Measurements from ENCODE around the gene ALDH3B1. TPM values are rescaled to one million over a fixed set of nuclear protein-coding genes. Genes with fewer than 3 reads are reported as not detected.

The ALDH3B1 gene
- polyA plus RNA-seq, 3 donors, result 79.8 to 89.1 (median 86.7) TPM

GRCh38 chr11:67999201-67999629, 10.9 kb upstream of the ALDH3B1 start:
- no peak overlapping the region for H3K4me3 Mint-ChIP-seq
- Histone ChIP-seq H3K79me2 (ENCODE audit: insufficient read depth, low read length) (peaks cover 63% of the 10 kb centered on the region), H3K9me3 (replicated peaks in 1 of 2; ENCODE audit: control insufficient read depth in 1 of 2, insufficient read depth in 1 of 2, low read length in 2 of 2) (no peaks in the 10 kb centered on the region), H3K9ac (ENCODE audit: insufficient read depth, low read length, poor library complexity, severe bottlenecking) (no peak overlapping the region), H3K4me3 (replicated peaks in 1 of 3; ENCODE audit: low read depth in 2 of 3, low read length in 3 of 3) (no peak overlapping the region), H3K36me3 (replicated peaks in 1 of 2; ENCODE audit: control insufficient read depth in 1 of 2, insufficient read depth in 2 of 2, low read length in 2 of 2) (peaks cover 46 to 63% of the 10 kb centered on the region in 2 donors), H2AFZ (ENCODE audit: insufficient read depth, low read depth, low read length, poor library complexity, severe bottlenecking) (no peak overlapping the region), H3K4me1 (ENCODE audit: control insufficient read depth in 1 of 2, insufficient read depth in 2 of 2, low read length in 2 of 2) (peaks cover 55 to 74% of the 10 kb centered on the region in 2 donors), H3K27ac (ENCODE audit: low read depth in 1 of 2, low read length in 2 of 2) (peak overlapping the region in 1 of 2 donors; percentile 41), H4K20me1 (ENCODE audit: insufficient read depth, low read length) (peaks cover 97% of the 10 kb centered on the region), H3K4me2 (replicated peaks; ENCODE audit: extremely low read depth, low read length, poor library complexity, severe bottlenecking) (no peak overlapping the region), H3K27me3 (ENCODE audit: control insufficient read depth in 2 of 2, insufficient read depth in 2 of 2, low read length in 2 of 2) (no peaks in the 10 kb centered on the region)
- TF ChIP-seq CTCF (IDR thresholded peaks at IDR 0.05), result no peak
- H3K36me3 Mint-ChIP-seq, result peaks cover 39 to 67% of the 10 kb centered on the region in 2 donors
- H3K27me3 Mint-ChIP-seq (ENCODE audit: low read depth in 3 of 3), result no peaks in the 10 kb centered on the region
- peaks cover 60% of the 10 kb centered on the region for H3K4me1 Mint-ChIP-seq
- H3K9me3 Mint-ChIP-seq, result peaks cover 0 to 3% (median 0%) of the 10 kb centered on the region in 7 donors
- DNase-seq, result no peak
- H3K27ac Mint-ChIP-seq, result peak overlapping the region in 2 of 7 donors; percentile 41 to 64
- 97% methylated on average over 9 of the region's 13 CpGs for WGBS (ENCODE audit: insufficient coverage)
- intact Hi-C loops (cut with micrococcal nuclease), result no loop called here

GRCh38 chr11:67999704-68000103, 10.4 kb upstream of the ALDH3B1 start:
- Histone ChIP-seq H3K9ac (ENCODE audit: insufficient read depth, low read length, poor library complexity, severe bottlenecking) (no peak overlapping the region), H3K4me2 (replicated peaks; ENCODE audit: extremely low read depth, low read length, poor library complexity, severe bottlenecking) (no peak overlapping the region), H3K36me3 (replicated peaks in 1 of 2; ENCODE audit: control insufficient read depth in 1 of 2, insufficient read depth in 2 of 2, low read length in 2 of 2) (peaks cover 41 to 58% of the 10 kb centered on the region in 2 donors), H3K27ac (ENCODE audit: low read depth in 1 of 2, low read length in 2 of 2) (peak overlapping the region in 1 of 2 donors; percentile 41), H2AFZ (ENCODE audit: insufficient read depth, low read depth, low read length, poor library complexity, severe bottlenecking) (no peak overlapping the region), H3K9me3 (replicated peaks in 1 of 2; ENCODE audit: control insufficient read depth in 1 of 2, insufficient read depth in 1 of 2, low read length in 2 of 2) (no peaks in the 10 kb centered on the region), H4K20me1 (ENCODE audit: insufficient read depth, low read length) (peaks cover 97% of the 10 kb centered on the region), H3K4me3 (replicated peaks in 1 of 3; ENCODE audit: low read depth in 2 of 3, low read length in 3 of 3) (no peak overlapping the region), H3K27me3 (ENCODE audit: control insufficient read depth in 2 of 2, insufficient read depth in 2 of 2, low read length in 2 of 2) (no peaks in the 10 kb centered on the region), H3K4me1 (ENCODE audit: control insufficient read depth in 1 of 2, insufficient read depth in 2 of 2, low read length in 2 of 2) (peaks cover 60 to 78% of the 10 kb centered on the region in 2 donors), H3K79me2 (ENCODE audit: insufficient read depth, low read length) (peaks cover 67% of the 10 kb centered on the region)
- peak overlapping the region in 1 of 7 donors; percentile 41 for H3K27ac Mint-ChIP-seq
- no peak overlapping the region for H3K4me3 Mint-ChIP-seq
- intact Hi-C loops (cut with micrococcal nuclease), result loop anchor here (5.0 to 10.0 kb wide), 2 partner anchors 38 to 215 kb away; partner anchors contain the start of genes KMT5B (in 1 of the 2) and TCIRG1 (in 1 of the 2)
- H3K4me1 Mint-ChIP-seq, result peaks cover 60% of the 10 kb centered on the region
- H3K27me3 Mint-ChIP-seq (ENCODE audit: low read depth in 3 of 3), result no peaks in the 10 kb centered on the region
- DNase-seq, result no peak
- peaks cover 34 to 62% of the 10 kb centered on the region in 2 donors for H3K36me3 Mint-ChIP-seq
- H3K9me3 Mint-ChIP-seq, result peaks cover 0 to 3% (median 0%) of the 10 kb centered on the region in 7 donors
- TF ChIP-seq CTCF (IDR thresholded peaks at IDR 0.05), result no peak
- WGBS (ENCODE audit: insufficient coverage), result 100% methylated on average over 2 of the region's 5 CpGs

All from CD14-positive monocyte (primary cell).